IPS-18a (cell line): ENCODE data around the gene SBDS.
"Not testable (repeated sequence)": the region's sequence is repeated elsewhere in the genome, so short reads cannot be mapped to it uniquely, and the experiment has no call there.

Source experiments
- H3K27ac ChIP-seq: one replicate; pipeline ENCODE4 v1.5.1; 2013; ENCODE audit warnings: low read length
- H3K27me3 ChIP-seq: one replicate; pipeline ENCODE4 v1.6.1; 2013; ENCODE audit warnings: mild to moderate bottlenecking, low read length; ENCODE audit not compliant: control insufficient read depth, insufficient read depth
- H3K36me3 ChIP-seq: one replicate; pipeline ENCODE4 v1.6.1; 2013; ENCODE audit warnings: low read depth, low read length; ENCODE audit not compliant: control insufficient read depth
- H3K4me1 ChIP-seq: one replicate; pipeline ENCODE4 v1.6.1; 2013; ENCODE audit warnings: low read depth, low read length; ENCODE audit not compliant: control insufficient read depth
- H3K4me3 ChIP-seq: one replicate; pipeline ENCODE4 v1.5.1; 2013; ENCODE audit warnings: low read length
- H3K9ac ChIP-seq: one replicate; pipeline ENCODE4 v1.6.1; 2013; ENCODE audit warnings: mild to moderate bottlenecking, low read length, moderate library complexity
- H3K9me3 ChIP-seq: one replicate; pipeline ENCODE4 v1.6.1; 2013; ENCODE audit warnings: low read depth, low read length; ENCODE audit not compliant: control insufficient read depth

Gene SBDS

DNA sequence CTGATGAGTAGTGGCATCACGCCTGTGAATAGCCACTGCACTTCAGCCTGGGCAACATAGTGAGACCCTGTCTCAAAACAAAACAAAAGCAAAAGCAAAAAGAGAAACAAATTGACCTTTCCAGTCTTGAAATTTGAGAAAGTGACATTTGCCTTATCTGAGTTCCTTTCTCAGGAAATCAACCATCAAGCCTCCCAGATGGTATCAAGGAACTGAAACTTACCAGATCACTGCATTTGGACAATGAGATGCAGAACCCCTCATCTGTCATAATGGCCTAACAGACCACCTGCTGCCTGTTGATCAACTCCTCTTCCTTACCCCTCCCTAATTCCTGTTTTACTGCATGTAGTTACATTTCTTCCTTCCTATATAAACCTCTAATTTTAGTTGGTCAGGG is 15.1 kb downstream of the SBDS start:
- not testable (repeated sequence) for H3K4me1 ChIP-seq, H3K9ac ChIP-seq, H3K9me3 ChIP-seq, H3K27me3 ChIP-seq, H3K4me3 ChIP-seq, H3K36me3 ChIP-seq, H3K27ac ChIP-seq

DNA sequence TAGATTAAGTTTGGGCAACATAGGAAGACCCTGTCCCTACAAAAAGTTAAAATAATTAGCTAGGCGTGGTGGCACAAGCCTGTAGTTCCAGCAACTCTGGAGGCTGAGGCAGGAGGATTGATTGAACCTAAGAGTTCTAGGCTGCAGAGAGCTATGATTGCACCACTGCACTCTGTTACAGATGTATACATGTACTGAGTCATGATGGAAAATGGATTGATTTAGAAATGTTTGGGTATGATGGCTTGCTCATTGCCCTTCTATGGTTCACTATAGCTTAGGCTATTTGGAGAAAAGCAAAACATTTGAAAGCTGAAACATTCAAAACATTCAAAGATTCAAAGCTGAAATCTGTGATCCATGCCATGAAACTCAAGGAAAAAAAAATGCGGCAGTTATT is 16.4 kb downstream of the SBDS start:
- not testable (repeated sequence) for H3K27me3 ChIP-seq, H3K4me3 ChIP-seq, H3K4me1 ChIP-seq, H3K36me3 ChIP-seq, H3K9me3 ChIP-seq, H3K27ac ChIP-seq, H3K9ac ChIP-seq

DNA sequence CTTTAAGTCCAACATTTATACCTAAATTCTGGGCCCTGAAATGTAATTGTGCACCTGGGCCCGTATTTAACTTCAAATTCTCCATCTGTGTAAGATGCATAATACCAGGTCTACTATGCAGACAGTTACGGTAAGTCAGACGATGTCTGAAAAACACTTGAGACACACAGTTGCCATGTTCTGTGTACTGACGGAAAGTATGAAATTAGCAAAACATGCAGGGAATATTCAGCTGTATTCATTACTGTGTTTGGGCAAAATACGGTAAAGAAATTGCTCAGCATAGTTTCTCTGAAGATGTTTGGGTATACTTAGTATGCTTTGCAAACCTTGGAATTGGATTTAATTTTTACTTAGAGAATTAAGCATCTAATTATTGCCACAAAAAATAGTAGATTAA is 17.1 kb downstream of the SBDS start:
- not testable (repeated sequence) for H3K4me3 ChIP-seq, H3K9me3 ChIP-seq, H3K27me3 ChIP-seq, H3K9ac ChIP-seq, H3K36me3 ChIP-seq, H3K4me1 ChIP-seq, H3K27ac ChIP-seq

DNA sequence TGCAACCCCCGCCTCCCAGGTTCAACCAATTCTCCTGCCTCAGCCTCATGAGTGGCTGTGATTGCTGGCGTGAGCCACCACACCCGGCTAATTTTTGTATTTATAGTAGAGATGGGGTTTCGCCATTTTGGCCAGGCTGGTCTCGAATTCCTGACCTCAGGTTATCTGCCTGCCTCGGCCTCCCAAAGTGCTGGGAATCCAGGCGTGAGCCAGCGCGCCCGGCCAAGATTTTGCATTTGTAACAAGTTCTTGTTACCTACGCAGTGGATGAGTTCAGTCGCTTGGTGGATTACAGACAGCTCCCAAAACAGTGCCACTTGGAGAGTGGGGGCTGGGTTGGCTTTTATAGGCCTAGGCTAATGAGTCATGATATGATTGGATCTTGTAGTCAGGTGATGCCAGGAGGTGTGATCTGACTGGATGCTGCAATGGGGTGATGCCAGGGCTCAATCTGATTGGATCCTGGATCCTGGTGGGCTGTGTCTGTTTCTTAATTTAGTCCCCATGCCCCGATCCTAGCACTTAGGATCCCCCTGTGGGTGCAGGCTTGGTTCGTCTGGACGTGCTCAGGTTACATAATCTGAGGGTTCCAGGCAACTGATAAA is 20.3 kb downstream of the SBDS start:
- H3K27me3 ChIP-seq: no peaks in the 10 kb centered on the region
- H3K9ac ChIP-seq: no peak overlapping the region

DNA sequence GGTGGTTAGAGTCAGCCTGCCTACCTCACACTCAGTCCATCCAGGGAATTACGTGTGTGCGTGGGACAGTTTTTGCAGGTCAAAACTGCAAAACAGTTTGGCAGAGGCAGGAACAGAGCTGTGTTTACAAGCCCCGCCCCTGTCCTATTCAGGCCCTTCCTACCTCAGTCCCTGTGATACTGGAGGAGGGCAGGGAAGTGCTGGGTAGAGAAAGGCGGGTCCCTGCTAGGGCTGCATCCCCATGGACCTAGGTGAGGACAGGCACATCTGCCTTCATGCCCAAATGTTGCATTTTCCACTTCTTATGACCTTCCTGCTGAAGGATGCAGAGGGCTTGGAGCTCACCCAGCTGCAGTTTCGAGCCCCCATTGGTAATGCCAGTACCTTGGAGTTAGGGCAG is 25.1 kb downstream of the SBDS start:
- Histone ChIP-seq H3K9ac (no peak overlapping the region), H3K36me3 (no peaks in the 10 kb centered on the region), H3K27ac (no peak overlapping the region)

More for the DNA sequence above, 20.3 kb downstream of the SBDS start:
- H3K9me3 ChIP-seq: no peaks in the 10 kb centered on the region
- no peak overlapping the region for H3K4me3 ChIP-seq
- no peaks in the 10 kb centered on the region for H3K4me1 ChIP-seq
- H3K36me3 ChIP-seq: no peaks in the 10 kb centered on the region
- H3K27ac ChIP-seq: no peak overlapping the region

DNA sequence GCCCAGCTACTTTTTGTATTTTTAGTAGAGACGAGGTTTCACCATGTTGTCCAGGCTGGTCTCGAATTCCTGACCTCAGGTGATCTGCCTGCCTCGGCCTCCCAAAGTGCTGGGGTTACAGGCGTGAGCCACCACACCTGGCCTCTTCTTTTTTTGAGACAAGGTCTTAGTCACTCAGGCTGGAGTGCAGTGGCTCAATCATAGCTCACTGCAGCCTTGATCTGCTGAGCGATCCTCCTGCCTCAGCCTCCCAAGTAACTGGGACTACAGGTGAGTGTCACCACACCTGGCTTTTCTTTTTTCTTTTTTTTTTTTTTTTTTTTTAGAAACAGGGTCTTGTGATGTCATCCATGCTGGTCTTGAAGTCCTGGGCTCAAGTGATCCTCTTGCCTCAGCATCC is 26.4 kb downstream of the SBDS start:
- not testable (repeated sequence) for H3K9ac ChIP-seq, H3K27me3 ChIP-seq, H3K4me3 ChIP-seq, H3K9me3 ChIP-seq, H3K4me1 ChIP-seq, H3K27ac ChIP-seq, H3K36me3 ChIP-seq

More for the DNA sequence above, 25.1 kb downstream of the SBDS start:
- H3K4me3 ChIP-seq: no peak overlapping the region
- no peaks in the 10 kb centered on the region for H3K27me3 ChIP-seq
- H3K9me3 ChIP-seq: no peaks in the 10 kb centered on the region
- H3K4me1 ChIP-seq: no peaks in the 10 kb centered on the region

DNA sequence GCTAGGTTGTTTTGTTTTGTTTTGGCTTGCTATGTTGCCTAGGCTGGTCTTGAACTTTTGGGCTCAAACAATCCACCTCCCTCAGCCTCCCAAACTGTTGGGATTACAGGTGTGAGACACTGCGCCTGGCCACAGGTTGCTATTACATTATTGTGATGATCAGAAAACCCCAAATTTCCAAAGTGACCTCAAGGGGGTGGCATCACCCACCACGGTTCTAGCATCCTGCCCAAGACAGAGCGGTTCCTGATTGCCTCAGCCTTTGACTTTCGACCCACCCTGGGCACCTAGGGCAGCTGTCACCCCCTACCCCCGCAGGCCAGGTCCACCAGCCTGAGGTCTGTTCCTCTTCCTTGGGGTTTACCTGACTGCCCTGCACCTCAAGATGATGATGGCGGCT is 28.4 kb downstream of the SBDS start:
- no peak overlapping the region for H3K9ac ChIP-seq
- H3K4me1 ChIP-seq: no peaks in the 10 kb centered on the region
- no peak overlapping the region for H3K27ac ChIP-seq
- H3K9me3 ChIP-seq: no peaks in the 10 kb centered on the region
- H3K36me3 ChIP-seq: no peaks in the 10 kb centered on the region
- no peaks in the 10 kb centered on the region for H3K27me3 ChIP-seq
- no peak overlapping the region for H3K4me3 ChIP-seq

DNA sequence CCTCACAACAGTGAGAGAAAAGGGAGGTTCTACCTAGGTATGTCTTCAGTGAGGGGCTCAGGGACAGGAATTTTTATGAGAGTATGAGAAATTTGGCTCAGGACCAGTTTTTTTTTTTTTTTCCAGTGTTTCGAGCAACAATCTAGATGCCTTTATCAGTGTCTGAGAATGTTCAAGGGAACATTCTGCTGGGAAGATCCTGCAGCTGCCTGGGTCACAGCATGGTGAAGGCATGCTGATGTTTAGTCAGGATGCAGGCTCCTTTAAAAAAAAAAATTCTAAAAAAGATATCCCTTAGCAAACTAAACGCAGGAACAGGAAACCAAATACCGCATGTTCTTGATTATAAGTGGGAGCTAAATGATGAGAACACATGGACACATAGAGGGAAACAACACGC is 31.0 kb downstream of the SBDS start:
- Histone ChIP-seq H3K9me3 (no peaks in the 10 kb centered on the region), H3K36me3 (no peaks in the 10 kb centered on the region), H3K27me3 (no peaks in the 10 kb centered on the region), H3K9ac (no peak overlapping the region), H3K4me1 (no peaks in the 10 kb centered on the region), H3K4me3 (no peak overlapping the region), H3K27ac (no peak overlapping the region)

DNA sequence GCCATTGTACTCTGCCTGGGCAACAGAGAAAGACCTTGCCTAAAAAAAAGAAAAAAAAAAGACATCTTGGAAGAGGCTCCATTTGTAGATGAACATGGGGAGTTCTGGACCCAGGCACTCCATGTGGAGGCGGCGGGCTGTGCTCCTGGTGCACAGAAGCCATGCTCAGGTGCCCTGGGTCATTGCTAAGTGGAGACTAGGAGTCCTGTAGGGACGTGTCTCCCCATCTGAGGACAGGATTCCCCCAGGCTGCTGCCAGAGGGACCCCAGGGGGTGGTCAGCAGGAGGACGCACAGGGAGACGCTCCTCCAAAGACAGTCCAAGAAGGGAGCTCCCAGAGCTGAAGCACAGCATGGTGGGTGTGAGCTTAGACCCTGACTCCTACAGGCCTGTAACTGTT is 34.3 kb downstream of the SBDS start:
- H3K27me3 ChIP-seq: no peaks in the 10 kb centered on the region
- no peak overlapping the region for H3K27ac ChIP-seq
- no peaks in the 10 kb centered on the region for H3K9me3 ChIP-seq
- H3K36me3 ChIP-seq: peaks cover 20% of the 10 kb centered on the region
- H3K4me3 ChIP-seq: no peak overlapping the region
- H3K9ac ChIP-seq: no peak overlapping the region
- H3K4me1 ChIP-seq: no peaks in the 10 kb centered on the region

DNA sequence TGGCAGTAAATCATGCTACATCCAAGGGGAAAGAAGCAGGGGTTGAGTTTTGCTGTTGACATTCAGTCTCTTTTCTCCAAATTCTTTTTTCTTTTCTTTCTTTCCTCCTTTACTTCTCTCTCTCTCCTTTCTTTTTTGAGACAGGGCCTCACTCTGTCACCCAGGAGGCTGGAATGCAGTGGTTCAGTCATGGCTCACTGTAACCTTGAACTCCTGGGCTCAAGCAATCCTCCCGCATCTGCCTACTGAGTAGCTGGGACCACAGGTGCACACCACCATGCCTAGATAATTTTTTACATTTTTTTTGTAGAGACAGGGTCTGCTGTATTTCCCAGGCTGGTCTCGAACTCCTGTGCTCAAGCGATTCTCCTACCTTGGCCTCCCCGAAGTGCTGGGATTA is 35.2 kb downstream of the SBDS start:
- no peaks in the 10 kb centered on the region for H3K4me1 ChIP-seq
- H3K9me3 ChIP-seq: no peaks in the 10 kb centered on the region
- H3K4me3 ChIP-seq: no peak overlapping the region
- H3K9ac ChIP-seq: no peak overlapping the region
- H3K27me3 ChIP-seq: no peaks in the 10 kb centered on the region
- no peak overlapping the region for H3K27ac ChIP-seq
- peaks cover 29% of the 10 kb centered on the region for H3K36me3 ChIP-seq

DNA sequence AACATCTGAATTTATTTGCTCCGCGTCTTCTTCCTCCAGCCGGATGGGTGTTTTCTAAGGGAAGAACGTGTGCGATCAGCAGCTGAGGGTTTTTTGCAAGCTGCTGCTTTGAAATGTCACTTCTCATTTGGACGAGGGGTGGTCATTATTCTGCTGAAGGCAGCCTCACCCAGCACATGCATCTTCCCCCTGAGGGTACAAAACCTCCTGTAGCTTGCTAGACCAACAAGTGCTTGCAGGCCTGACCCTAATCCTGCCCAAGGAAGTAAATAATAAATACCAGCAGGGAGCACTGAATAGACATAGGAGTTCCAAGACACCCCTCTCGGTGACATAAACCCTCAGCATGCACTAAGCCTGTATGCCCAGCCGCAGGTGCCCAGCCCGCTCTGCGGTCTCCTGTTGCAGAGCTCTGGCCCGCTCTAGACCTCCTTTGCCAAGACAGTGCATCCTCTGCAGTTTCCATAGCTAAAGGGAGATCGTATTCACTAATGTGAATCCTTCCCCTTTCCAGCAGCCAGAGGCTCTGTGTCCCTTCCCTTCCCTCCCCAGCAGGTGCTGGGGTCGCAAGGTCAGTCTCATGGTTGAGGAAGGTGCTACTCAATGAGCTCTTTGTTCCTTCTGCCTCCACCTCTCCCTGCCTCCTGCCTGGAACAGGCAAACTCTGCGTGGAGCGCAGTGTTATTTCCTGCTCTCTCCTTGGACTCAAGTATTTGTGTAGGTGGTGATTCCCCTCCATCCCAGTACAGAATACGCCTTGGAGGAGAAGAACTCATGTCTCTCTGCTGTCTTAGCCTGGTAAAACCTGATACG is 36.6 kb downstream of the SBDS start:
- no peak overlapping the region for H3K27ac ChIP-seq
- H3K4me1 ChIP-seq: no peaks in the 10 kb centered on the region
- peaks cover 36% of the 10 kb centered on the region for H3K36me3 ChIP-seq

DNA sequence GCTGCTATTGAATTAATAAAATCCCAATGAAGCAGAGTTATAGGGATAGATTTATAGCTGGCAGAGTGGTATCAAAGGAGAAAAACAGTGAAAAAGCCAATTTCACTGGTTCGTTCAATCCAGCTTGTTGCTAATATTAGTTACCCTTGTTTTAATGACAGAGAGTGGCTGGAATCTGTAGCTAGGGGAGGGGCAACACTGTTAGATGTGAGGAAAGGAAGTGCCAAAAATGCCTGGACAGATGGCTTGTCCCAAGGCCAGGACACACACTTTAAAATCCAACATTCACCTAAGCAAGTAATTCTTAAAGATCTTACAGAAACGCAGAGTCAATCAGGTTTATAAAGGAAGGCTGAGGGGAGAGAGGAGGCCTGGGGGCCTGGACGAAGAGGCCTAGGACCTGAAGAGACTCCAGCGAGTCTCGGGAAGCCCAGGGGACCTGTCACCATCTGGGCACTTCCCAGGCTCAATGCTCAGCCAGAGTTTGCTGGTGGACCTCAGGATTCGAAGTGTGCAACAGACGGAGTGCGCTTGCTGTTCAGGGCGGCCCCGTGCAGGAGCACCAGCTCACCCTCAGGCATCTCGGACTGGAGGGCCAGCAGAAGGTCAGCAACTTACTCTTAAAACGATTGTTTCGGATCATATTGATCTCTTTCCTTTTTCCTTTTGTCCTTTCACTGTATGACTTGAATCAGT is 37.6 kb downstream of the SBDS start:
- Histone ChIP-seq H3K4me3 (no peak overlapping the region), H3K27ac (no peak overlapping the region), H3K27me3 (no peaks in the 10 kb centered on the region), H3K4me1 (no peaks in the 10 kb centered on the region), H3K9me3 (no peaks in the 10 kb centered on the region), H3K9ac (no peak overlapping the region), H3K36me3 (peaks cover 45% of the 10 kb centered on the region)

More for the DNA sequence above, 36.6 kb downstream of the SBDS start:
- Histone ChIP-seq H3K9me3 (no peaks in the 10 kb centered on the region), H3K27me3 (no peaks in the 10 kb centered on the region), H3K4me3 (no peak overlapping the region), H3K9ac (no peak overlapping the region)
